NCI-H1694 treated with DMSO at 0.1 percent for 48 hours (cell line): ENCODE data around the gene RBM5.

Experiments used
- DNase-seq: peaks from one replicate; lab custom pipeline; 2025; lab: John Stamatoyannopoulos, UW

The RBM5 gene

GRCh38 chr3:50160561-50160983 lies 71.9 kb downstream of the RBM5 start:
- DNase-seq = no peak

GRCh38 chr3:50161320-50161719 lies 72.6 kb downstream of the RBM5 start:
- DNase-seq = no peak

DNA sequence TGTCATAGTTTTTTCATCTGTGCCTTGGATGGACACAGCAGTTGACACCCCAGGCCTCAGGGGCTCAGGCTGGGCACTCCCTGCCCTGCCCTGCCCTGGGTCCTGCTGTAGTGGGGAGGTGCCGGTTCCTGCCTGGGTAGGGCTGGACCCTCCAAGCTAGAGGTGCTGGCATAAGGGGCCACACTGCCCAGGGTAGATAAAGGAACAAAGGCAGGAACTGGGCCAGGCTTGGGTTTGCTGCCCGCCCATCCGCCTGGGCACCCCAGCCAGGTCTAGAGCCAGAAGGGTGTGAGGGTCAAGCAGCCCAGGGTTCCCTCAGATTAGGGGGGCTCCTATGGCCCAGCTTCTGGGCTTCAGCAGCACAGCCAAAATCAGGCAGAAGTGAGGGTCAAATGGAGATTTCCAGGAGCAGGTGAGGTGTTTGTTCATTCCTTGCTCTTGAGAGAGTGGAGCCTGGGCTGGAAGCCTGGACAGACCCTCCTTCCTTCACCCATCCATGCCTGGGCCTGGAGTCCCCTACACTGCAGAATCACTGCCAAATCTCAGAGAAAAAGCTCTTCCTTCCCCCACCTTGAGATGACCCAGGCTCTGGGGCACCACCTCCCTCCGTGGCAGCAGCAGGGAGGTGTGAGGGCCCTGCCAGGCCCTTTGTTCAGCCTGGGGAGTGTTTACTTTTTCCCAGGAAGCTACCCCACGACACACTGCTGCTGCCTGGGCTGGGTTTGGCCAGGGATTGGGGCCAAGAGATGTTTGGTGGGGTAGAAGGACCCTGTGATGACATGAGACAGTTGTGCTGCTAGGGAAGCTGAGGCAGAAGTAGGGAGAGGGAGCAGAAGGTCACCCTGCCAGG lies 73.5 kb downstream of the RBM5 start:
- DNase-seq = no peak

DNA sequence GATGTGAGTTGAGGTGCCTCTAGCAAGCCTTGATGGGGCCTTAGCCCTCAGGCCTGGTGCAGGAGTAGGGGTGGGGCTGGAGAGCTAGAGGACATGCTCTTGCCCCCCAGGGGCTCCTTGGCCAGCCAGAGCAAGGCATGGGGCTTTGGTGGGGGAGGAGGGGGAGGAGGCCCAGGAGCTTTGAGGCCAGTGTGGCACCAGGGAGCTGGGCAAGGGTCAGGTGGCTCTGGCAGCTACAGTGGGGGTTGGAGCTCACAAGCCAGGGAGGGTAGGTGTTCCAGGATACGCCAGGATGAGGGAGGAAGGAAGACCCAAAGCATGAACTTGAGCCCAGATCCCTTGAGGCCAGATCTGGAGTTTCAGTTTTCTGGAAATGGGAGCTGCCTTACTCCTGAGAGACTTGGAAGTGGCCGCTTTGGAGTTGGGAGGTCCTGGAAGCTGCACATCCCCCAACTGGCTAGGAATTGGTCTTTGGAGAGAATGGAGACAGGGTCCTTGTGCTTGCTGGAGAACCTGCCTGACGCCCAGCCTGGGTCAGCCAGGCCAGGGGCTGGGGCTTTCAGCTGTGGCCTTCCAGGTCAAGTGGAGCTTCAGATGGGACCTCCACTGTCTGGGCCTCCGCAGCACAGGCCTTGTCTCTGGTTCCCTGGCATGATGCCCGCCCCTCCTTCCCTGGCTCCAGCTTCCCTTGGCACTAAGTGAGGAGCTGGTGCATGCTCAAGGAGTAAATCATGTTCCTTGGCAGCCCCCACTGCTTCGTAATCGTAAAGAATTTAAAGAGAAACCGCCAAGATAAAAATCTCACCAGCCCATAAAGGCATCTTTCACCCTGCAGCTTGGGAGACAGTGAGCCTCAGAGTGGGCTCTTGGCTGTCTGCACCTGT lies 75.1 kb downstream of the RBM5 start:
- no peak for DNase-seq

DNA sequence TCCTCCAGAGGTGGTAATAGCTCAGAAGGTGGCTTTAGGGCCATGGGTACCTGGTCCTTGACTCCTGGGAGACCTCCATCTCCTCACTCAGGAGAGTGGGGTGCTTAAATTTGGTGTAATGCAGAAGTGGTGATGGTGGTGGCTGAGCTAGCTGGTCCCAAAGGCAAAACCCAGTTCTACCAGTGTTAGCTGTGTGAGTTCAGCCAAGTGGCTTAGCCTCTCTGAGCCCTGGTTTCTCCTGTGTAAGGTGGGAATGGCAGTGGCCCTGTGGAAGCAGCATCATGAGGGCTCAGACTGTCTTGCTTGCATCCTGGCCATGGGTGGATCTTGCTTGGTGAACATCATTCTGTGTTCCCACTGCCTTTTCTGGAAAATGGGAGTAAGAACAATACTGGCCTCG lies 75.8 kb downstream of the RBM5 start:
- no peak for DNase-seq

- no peak for DNase-seq
Observed at GRCh38 chr3:50164984-50165909, 76.5 kb downstream of the RBM5 start.

GRCh38 chr3:50165910-50166538 lies 77.3 kb downstream of the RBM5 start:
- no peak for DNase-seq

- no peak for DNase-seq
Observed at GRCh38 chr3:50166620-50167019, 77.9 kb downstream of the RBM5 start.

GRCh38 chr3:50167069-50167840 lies 78.5 kb downstream of the RBM5 start:
- no peak for DNase-seq

GRCh38 chr3:50167841-50168209 lies 79.1 kb downstream of the RBM5 start:
- DNase-seq = no peak

DNA sequence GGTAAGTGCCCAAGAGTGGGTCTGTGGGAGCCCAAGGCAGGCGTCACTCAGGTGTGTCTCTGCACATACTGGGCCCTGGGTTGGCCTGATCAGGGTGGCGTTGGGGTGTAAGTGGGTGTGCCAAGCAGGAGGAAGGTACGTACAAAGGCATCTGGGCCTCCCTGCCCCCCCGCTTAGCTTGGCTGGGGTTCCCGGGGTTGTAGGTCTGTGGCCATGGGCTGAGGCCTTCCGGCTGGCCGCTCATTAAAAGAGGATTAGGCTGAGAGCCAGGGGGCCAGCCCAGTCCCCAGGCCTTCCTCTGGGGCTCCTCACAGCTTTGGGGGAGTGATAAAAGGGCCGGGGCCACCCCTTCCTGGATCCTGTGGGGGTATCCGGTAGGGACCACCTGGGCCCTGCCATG lies 79.7 kb downstream of the RBM5 start:
- DNase-seq = no peak
